Measurements from ENCODE around the gene RGMB.

The RGMB gene

GRCh38 chr5:98767581-98767980, 5.9 kb upstream of the RGMB start:
- no peak for DNase-seq (ENCODE audit: insufficient read length, low spot score)
- no peak for FAIRE-seq
- no peak for TF ChIP-seq POLR2A (IDR thresholded peaks at IDR 0.05; ENCODE audit: low read depth, low read length)

GRCh38 chr5:98768160-98768959, 5.1 kb upstream of the RGMB start:
- peak; percentile 30 for DNase-seq (ENCODE audit: insufficient read length, low spot score)
- FAIRE-seq: peak; percentile 20
- TF ChIP-seq SPI1 (IDR thresholded peaks at IDR 0.05; ENCODE audit: low read depth, low read length): no peak
- TF ChIP-seq POLR2A (IDR thresholded peaks at IDR 0.05; ENCODE audit: low read depth, low read length): no peak
- TF ChIP-seq TAF1 (IDR thresholded peaks at IDR 0.05; ENCODE audit: low read depth, low read length): no peak
- TF ChIP-seq POU2F2 (IDR thresholded peaks at IDR 0.05; ENCODE audit: low read depth, low read length): no peak
- TF ChIP-seq POLR2AphosphoS5 (IDR thresholded peaks at IDR 0.05; ENCODE audit: low read depth, low read length): no peak
- no peak for TF ChIP-seq PAX5 (IDR thresholded peaks at IDR 0.05; ENCODE audit: insufficient read depth, low read length, severe bottlenecking)

GRCh38 chr5:98768960-98769209, 4.6 kb upstream of the RGMB start:
- TF ChIP-seq PAX5 (IDR thresholded peaks at IDR 0.05; ENCODE audit: insufficient read depth, low read length, severe bottlenecking): no peak
- TF ChIP-seq POLR2A (IDR thresholded peaks at IDR 0.05; ENCODE audit: low read depth, low read length): no peak
- no peak for TF ChIP-seq POU2F2 (IDR thresholded peaks at IDR 0.05; ENCODE audit: low read depth, low read length)
- TF ChIP-seq POLR2AphosphoS5 (IDR thresholded peaks at IDR 0.05; ENCODE audit: low read depth, low read length): no peak
- no peak for TF ChIP-seq SPI1 (IDR thresholded peaks at IDR 0.05; ENCODE audit: low read depth, low read length)
- no peak for TF ChIP-seq TAF1 (IDR thresholded peaks at IDR 0.05; ENCODE audit: low read depth, low read length)
- DNase-seq (ENCODE audit: insufficient read length, low spot score): no peak
- no peak for FAIRE-seq

- FAIRE-seq (no peak), DNase-seq (ENCODE audit: insufficient read length, low spot score) (peak; percentile 37)
- TF ChIP-seq PAX5 (IDR thresholded peaks at IDR 0.05; ENCODE audit: insufficient read depth, low read length, severe bottlenecking) (no peak), SPI1 (IDR thresholded peaks at IDR 0.05; ENCODE audit: low read depth, low read length) (no peak), POLR2AphosphoS5 (IDR thresholded peaks at IDR 0.05; ENCODE audit: low read depth, low read length) (no peak), POU2F2 (IDR thresholded peaks at IDR 0.05; ENCODE audit: low read depth, low read length) (no peak), TAF1 (IDR thresholded peaks at IDR 0.05; ENCODE audit: low read depth, low read length) (no peak), POLR2A (IDR thresholded peaks at IDR 0.05; ENCODE audit: low read depth, low read length) (no peak)
Observed at GRCh38 chr5:98769210-98769958, 4.1 kb upstream of the RGMB start.

- no peak for FAIRE-seq
- TF ChIP-seq TAF1 (IDR thresholded peaks at IDR 0.05; ENCODE audit: low read depth, low read length): no peak
- TF ChIP-seq POLR2A (IDR thresholded peaks at IDR 0.05; ENCODE audit: low read depth, low read length): no peak
- no peak for TF ChIP-seq PAX5 (IDR thresholded peaks at IDR 0.05; ENCODE audit: insufficient read depth, low read length, severe bottlenecking)
- TF ChIP-seq POLR2AphosphoS5 (IDR thresholded peaks at IDR 0.05; ENCODE audit: low read depth, low read length): no peak
- TF ChIP-seq POU2F2 (IDR thresholded peaks at IDR 0.05; ENCODE audit: low read depth, low read length): no peak
- no peak for TF ChIP-seq SPI1 (IDR thresholded peaks at IDR 0.05; ENCODE audit: low read depth, low read length)
- DNase-seq (ENCODE audit: insufficient read length, low spot score): no peak
Observed at GRCh38 chr5:98769959-98770208, 3.6 kb upstream of the RGMB start.

- TF ChIP-seq POLR2A (IDR thresholded peaks at IDR 0.05; ENCODE audit: low read depth, low read length): no peak
- TF ChIP-seq POLR2AphosphoS5 (IDR thresholded peaks at IDR 0.05; ENCODE audit: low read depth, low read length): no peak
- DNase-seq (ENCODE audit: insufficient read length, low spot score) (peak; percentile 20), FAIRE-seq (no peak)
Observed at GRCh38 chr5:98770209-98770910, 3.1 kb upstream of the RGMB start.

GRCh38 chr5:98770911-98771322, 2.5 kb upstream of the RGMB start:
- FAIRE-seq: peak; percentile 75
- DNase-seq (ENCODE audit: insufficient read length, low spot score): no peak
- TF ChIP-seq POLR2AphosphoS5 (IDR thresholded peaks at IDR 0.05; ENCODE audit: low read depth, low read length) (no peak), POU2F2 (IDR thresholded peaks at IDR 0.05; ENCODE audit: low read depth, low read length) (no peak), PAX5 (IDR thresholded peaks at IDR 0.05; ENCODE audit: insufficient read depth, low read length, severe bottlenecking) (no peak), TAF1 (IDR thresholded peaks at IDR 0.05; ENCODE audit: low read depth, low read length) (no peak), SPI1 (IDR thresholded peaks at IDR 0.05; ENCODE audit: low read depth, low read length) (no peak), POLR2A (IDR thresholded peaks at IDR 0.05; ENCODE audit: low read depth, low read length) (no peak)

- DNase-seq (ENCODE audit: insufficient read length, low spot score) (peak; percentile 25), FAIRE-seq (peak; percentile 63)
- TF ChIP-seq POLR2AphosphoS5 (IDR thresholded peaks at IDR 0.05; ENCODE audit: low read depth, low read length) (no peak), SPI1 (IDR thresholded peaks at IDR 0.05; ENCODE audit: low read depth, low read length) (peak; percentile 18; the same call in 1 of the 2 replicates)
Observed at GRCh38 chr5:98771382-98772109, 1.9 kb upstream of the RGMB start.

GRCh38 chr5:98772415-98773213, 849 bp upstream of the RGMB start:
- TF ChIP-seq POLR2AphosphoS5 (IDR thresholded peaks at IDR 0.05; ENCODE audit: low read depth, low read length): no peak
- TF ChIP-seq POLR2A (IDR thresholded peaks at IDR 0.05; ENCODE audit: low read depth, low read length): no peak
- no peak for TF ChIP-seq PAX5 (IDR thresholded peaks at IDR 0.05; ENCODE audit: insufficient read depth, low read length, severe bottlenecking)
- DNase-seq (ENCODE audit: insufficient read length, low spot score) (peak; percentile 23), FAIRE-seq (no peak)
